OCI-LY7 (cell line): ENCODE measurements around the gene ANKRD33B. TPM values are rescaled to one million over a fixed set of nuclear protein-coding genes. Genes with fewer than 3 reads are reported as not detected.

Experiments used
- BruUV-seq: library from RNA; stranded (reverse); fragments of 400-500 nt; replicated peaks from 2 replicates; lab custom pipeline; 2021; lab: Mats Ljungman, UMichigan
- CTCF ChIA-PET: fragments of 300-600 bp; sonication (Branson Sonifier 250); formaldehyde crosslinking; loops from one replicate; lab custom pipeline; 2022; ENCODE audit warnings: antibody characterized with exemption; ENCODE audit not compliant: unreplicated experiment; lab: Charles Lee
- POLR2A ChIA-PET: fragments of 300-600 bp; sonication (Branson Sonifier 250); formaldehyde crosslinking; loops from one replicate; lab custom pipeline; 2022; ENCODE audit warnings: antibody characterized with exemption; lab: Charles Lee
- DNase-seq: peaks from one replicate; pipeline ENCODE4 v3.0.0-alpha.2; 2015; ENCODE audit warnings: low spot score
- H2AFZ ChIP-seq: fragments of 200-600 bp; sonication (generic), shearing (Covaris generic); 2 replicates; pipeline ENCODE4 v1.6.1; 2014; ENCODE audit warnings: mild to moderate bottlenecking, antibody characterized with exemption, low read length, moderate library complexity
- H3K27ac ChIP-seq: fragments of 200-600 bp; sonication (generic); 2 replicates; pipeline ENCODE4 v1.5.1; 2014; ENCODE audit warnings: mixed run types, low read depth, mild to moderate bottlenecking, moderate library complexity, low read length, inconsistent platforms; ENCODE audit not compliant: poor library complexity, severe bottlenecking
- H3K36me3 ChIP-seq: fragments of 200-600 bp; sonication (generic); 2 replicates; pipeline ENCODE4 v1.6.1; 2014; ENCODE audit warnings: mild to moderate bottlenecking, antibody characterized with exemption, low read length, moderate library complexity, mixed read lengths; ENCODE audit not compliant: insufficient read depth
- H3K4me1 ChIP-seq: fragments of 200-600 bp; sonication (generic); 2 replicates; pipeline ENCODE4 v1.5.1; 2014; ENCODE audit warnings: mild to moderate bottlenecking, low read length; ENCODE audit not compliant: insufficient read depth, poor library complexity, severe bottlenecking
- H3K4me2 ChIP-seq: fragments of 200-600 bp; sonication (generic); 2 replicates; pipeline ENCODE4 v1.6.1; 2014; ENCODE audit warnings: mild to moderate bottlenecking, low read length
- H3K4me3 ChIP-seq: fragments of 200-600 bp; sonication (generic); 2 replicates; pipeline ENCODE4 v1.5.1; 2014; ENCODE audit warnings: mild to moderate bottlenecking, low read depth, low read length; ENCODE audit not compliant: poor library complexity, severe bottlenecking
- H3K79me2 ChIP-seq: fragments of 200-600 bp; sonication (generic); 2 replicates; pipeline ENCODE4 v1.6.1; 2016; ENCODE audit warnings: low read depth, mild to moderate bottlenecking, low read length, moderate library complexity, mixed read lengths; ENCODE audit not compliant: insufficient read depth
- H3K9me2 ChIP-seq: fragments of 200-600 bp; sonication (generic); 2 replicates; pipeline ENCODE4 v1.6.1; 2016; ENCODE audit warnings: mild to moderate bottlenecking, low read length, mixed read lengths; ENCODE audit not compliant: insufficient read depth
- H3K9me3 ChIP-seq: fragments of 200-600 bp; sonication (generic); 2 replicates; pipeline ENCODE4 v1.6.1; 2014; ENCODE audit warnings: mild to moderate bottlenecking, mixed run types, low read length, mixed read lengths
- H4K20me1 ChIP-seq: fragments of 200-600 bp; sonication (generic); 2 replicates; pipeline ENCODE4 v1.6.1; 2014; ENCODE audit warnings: mild to moderate bottlenecking, antibody characterized with exemption, low read length, moderate library complexity, mixed read lengths; ENCODE audit not compliant: insufficient read depth
- EZH2phosphoT487 ChIP-seq: fragments of 200-600 bp; sonication (generic); IDR thresholded peaks from 2 replicates; pipeline ENCODE4 v1.6.1; 2018; ENCODE audit warnings: low read depth, borderline replicate concordance, mild to moderate bottlenecking, mixed run types, antibody characterized with exemption, low read length, moderate library complexity, mixed read lengths
- intact Hi-C: fragments of 100-400 bp; cut with micrococcal nuclease; formaldehyde crosslinking; loops from one replicate; pipeline ENCODE4 v1.10.0; 2022; ENCODE audit not compliant: unreplicated experiment
- total RNA-seq, 2 experiments: library from RNA; depleted of rRNA in 1 of 2; stranded (reverse); fragments of >200 nt in 1 of 2; shearing (Covaris generic) in 1 of 2; gene quantifications; 2 replicates each; pipeline ENCODE4 v1.2.3, GENCODE V29; 2014 to 2022
- TF ChIP-seq, protein P1 (sequence below): fragments of 200-600 bp; sonication (generic); conservative IDR thresholded peaks from 2 replicates; pipeline ENCODE4 v1.5.1; 2014; ENCODE audit warnings: mild to moderate bottlenecking, antibody characterized with exemption, low read length, moderate library complexity, mixed read lengths

Gene ANKRD33B
- total RNA-seq, 2 experiments from 2014 or later, result 5.6 to 11.4 TPM

DNA sequence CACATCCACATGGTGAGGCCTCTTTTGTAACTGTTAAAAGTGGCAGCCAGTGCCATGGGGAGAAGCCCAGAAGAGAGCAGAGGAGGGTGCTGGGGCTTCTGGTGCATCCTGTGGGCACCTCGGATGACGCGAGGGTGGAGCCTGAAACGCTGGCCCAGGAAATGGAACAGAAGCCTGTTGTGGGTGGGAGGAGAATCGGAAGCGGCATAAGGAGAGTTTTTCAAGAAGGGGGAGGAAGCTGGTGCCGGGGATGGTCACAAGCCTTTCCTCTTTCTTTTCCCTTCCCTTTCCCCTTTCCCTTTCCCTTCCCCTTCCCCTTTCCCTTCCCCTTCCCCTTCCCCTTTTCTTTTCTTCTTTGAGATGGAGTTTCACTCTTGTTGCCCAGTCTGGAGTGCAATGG lies 12.9 kb downstream of the ANKRD33B start:
- no peak overlapping the region for H2AFZ ChIP-seq
- H3K4me3 ChIP-seq, result no peak overlapping the region
- CTCF ChIA-PET, result no interaction called here
- intact Hi-C loops, result no loop called here
- POLR2A ChIA-PET, result interaction anchor here (0.6 to 1.9 kb wide), 4 partner anchors 9 to 31 kb away, joined by 3 to 13 read pairs (median 5); no protein-coding TSS in a partner anchor
- no peaks in the 10 kb centered on the region for H4K20me1 ChIP-seq
- no peaks in the 10 kb centered on the region; the same call in 1 of the 2 replicates for H3K36me3 ChIP-seq
- peaks cover 64% of the 10 kb centered on the region for H3K4me1 ChIP-seq
- H3K79me2 ChIP-seq, result peaks cover 4% of the 10 kb centered on the region; the same call in 1 of the 2 replicates
- no peak for DNase-seq
- TF ChIP-seq EZH2phosphoT487, result no peak
- TF ChIP-seq, protein P1, sequence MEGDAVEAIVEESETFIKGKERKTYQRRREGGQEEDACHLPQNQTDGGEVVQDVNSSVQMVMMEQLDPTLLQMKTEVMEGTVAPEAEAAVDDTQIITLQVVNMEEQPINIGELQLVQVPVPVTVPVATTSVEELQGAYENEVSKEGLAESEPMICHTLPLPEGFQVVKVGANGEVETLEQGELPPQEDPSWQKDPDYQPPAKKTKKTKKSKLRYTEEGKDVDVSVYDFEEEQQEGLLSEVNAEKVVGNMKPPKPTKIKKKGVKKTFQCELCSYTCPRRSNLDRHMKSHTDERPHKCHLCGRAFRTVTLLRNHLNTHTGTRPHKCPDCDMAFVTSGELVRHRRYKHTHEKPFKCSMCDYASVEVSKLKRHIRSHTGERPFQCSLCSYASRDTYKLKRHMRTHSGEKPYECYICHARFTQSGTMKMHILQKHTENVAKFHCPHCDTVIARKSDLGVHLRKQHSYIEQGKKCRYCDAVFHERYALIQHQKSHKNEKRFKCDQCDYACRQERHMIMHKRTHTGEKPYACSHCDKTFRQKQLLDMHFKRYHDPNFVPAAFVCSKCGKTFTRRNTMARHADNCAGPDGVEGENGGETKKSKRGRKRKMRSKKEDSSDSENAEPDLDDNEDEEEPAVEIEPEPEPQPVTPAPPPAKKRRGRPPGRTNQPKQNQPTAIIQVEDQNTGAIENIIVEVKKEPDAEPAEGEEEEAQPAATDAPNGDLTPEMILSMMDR, result no peak
- peak overlapping the region; percentile 9; the same call in 1 of the 2 replicates for H3K4me2 ChIP-seq
- no peaks in the 10 kb centered on the region for H3K9me3 ChIP-seq
- no peaks in the 10 kb centered on the region for H3K9me2 ChIP-seq
- no peak overlapping the region for H3K27ac ChIP-seq
- no TSS peak for BruUV-seq

DNA sequence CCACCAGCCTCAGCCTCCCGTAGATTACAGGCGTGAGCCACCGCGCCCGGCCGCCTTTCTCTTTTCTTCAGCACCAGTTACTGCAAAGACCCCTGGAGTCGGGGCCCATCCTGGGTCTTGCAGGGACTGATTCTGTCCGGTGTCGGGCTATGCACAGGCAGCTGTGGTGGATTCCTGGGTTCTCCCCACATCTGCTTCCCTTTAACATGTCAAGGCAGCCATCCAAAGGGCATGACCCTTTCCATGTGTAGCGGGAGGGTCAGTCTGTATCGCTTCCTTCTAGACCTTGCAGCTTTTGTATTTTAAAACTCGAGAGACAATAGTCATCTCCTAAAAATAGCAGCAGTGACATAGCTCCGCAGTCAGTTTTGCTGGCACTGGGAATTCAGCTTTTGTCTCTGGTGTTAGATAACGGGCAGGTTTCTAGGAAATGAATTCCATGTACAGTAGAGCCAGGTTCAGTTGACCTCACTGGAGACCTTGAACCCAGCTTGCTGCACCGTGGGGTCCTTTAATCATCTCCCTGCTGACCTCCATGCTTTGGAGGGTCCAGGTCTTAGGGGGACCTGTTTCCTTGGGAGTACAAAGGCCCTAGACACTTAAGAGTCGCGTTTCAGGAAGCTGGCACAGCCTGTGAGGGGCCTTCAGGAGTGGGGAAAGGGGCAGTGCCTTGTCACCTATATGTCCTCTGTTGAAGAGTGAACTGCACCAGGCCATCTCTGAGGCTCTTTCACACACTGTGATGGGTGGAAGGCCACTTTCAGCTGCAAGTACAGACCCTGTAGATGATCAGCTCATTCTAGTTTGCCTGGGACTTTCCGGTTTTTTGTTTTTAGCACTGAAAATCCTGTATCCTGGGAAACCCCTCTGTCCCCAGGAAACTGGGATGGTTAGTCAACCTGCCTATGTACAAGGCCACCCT lies 13.8 kb downstream of the ANKRD33B start:
- Histone ChIP-seq H3K9me3 (no peaks in the 10 kb centered on the region), H3K36me3 (no peaks in the 10 kb centered on the region; the same call in 1 of the 2 replicates), H4K20me1 (no peaks in the 10 kb centered on the region), H2AFZ (no peak overlapping the region), H3K27ac (peak overlapping the region; percentile 61), H3K4me1 (peaks cover 71% of the 10 kb centered on the region), H3K9me2 (no peaks in the 10 kb centered on the region), H3K4me3 (no peak overlapping the region), H3K79me2 (peaks cover 4% of the 10 kb centered on the region; the same call in 1 of the 2 replicates), H3K4me2 (peak overlapping the region; percentile 79)
- no peak for DNase-seq
- BruUV-seq, result no TSS peak
- intact Hi-C loops, result loop anchor here (2.0 kb wide), 1 partner anchor 29 kb away; no protein-coding TSS in a partner anchor
- ChIA-PET POLR2A (interaction anchor here (0.6 to 1.9 kb wide), 4 partner anchors 10 to 16 kb away, joined by 3 to 13 read pairs (median 4); no protein-coding TSS in a partner anchor), CTCF (interaction anchor here (1.0 kb wide), 1 partner anchor 10 kb away, joined by 3 read pairs; no protein-coding TSS in a partner anchor)
- no peak for TF ChIP-seq EZH2phosphoT487
- TF ChIP-seq, protein P1, result no peak
